GM06990 (cell line): ENCODE measurements around the gene FAM200B.

Experiments used
- DNase-seq: peaks from one replicate; pipeline ENCODE4 v3.0.0-alpha.2; 2011; ENCODE audit not compliant: insufficient read length; ENCODE audit errors: extremely low read depth
- H3K27me3 ChIP-seq: replicated peaks from 2 replicates; pipeline ENCODE4 v1.6.0; 2011; ENCODE audit warnings: low read length; ENCODE audit not compliant: control insufficient read depth, insufficient read depth
- H3K36me3 ChIP-seq: 2 replicates; pipeline ENCODE4 v1.5.1; 2011; ENCODE audit warnings: low read length; ENCODE audit not compliant: control insufficient read depth, insufficient read depth
- H3K4me3 ChIP-seq: replicated peaks from 2 replicates; pipeline ENCODE4 v1.5.1; 2011; ENCODE audit warnings: low read depth, mild to moderate bottlenecking, control low read depth, low read length
- CTCF ChIP-seq: IDR thresholded peaks from 2 replicates; pipeline ENCODE4 v1.5.1; 2011; ENCODE audit warnings: low read length, control low read depth, mild to moderate bottlenecking, inconsistent platforms; ENCODE audit not compliant: insufficient read depth, poor library complexity, severe bottlenecking

Gene FAM200B

GRCh38 chr4:15676039-15676438 lies 5.6 kb upstream of the FAM200B start:
- no peak overlapping the region for H3K4me3 ChIP-seq
- no peaks in the 10 kb centered on the region for H3K27me3 ChIP-seq
- TF ChIP-seq CTCF, result no peak
- no peak for DNase-seq
- no peaks in the 10 kb centered on the region for H3K36me3 ChIP-seq

GRCh38 chr4:15676899-15677298 lies 4.7 kb upstream of the FAM200B start:
- Histone ChIP-seq H3K27me3 (no peaks in the 10 kb centered on the region), H3K36me3 (no peaks in the 10 kb centered on the region), H3K4me3 (no peak overlapping the region)
- no peak for TF ChIP-seq CTCF
- DNase-seq, result no peak

GRCh38 chr4:15677507-15677988 lies 4.1 kb upstream of the FAM200B start:
- no peak for DNase-seq
- Histone ChIP-seq H3K36me3 (no peaks in the 10 kb centered on the region), H3K27me3 (no peaks in the 10 kb centered on the region), H3K4me3 (no peak overlapping the region)
- no peak for TF ChIP-seq CTCF

- Histone ChIP-seq H3K36me3 (no peaks in the 10 kb centered on the region), H3K27me3 (no peaks in the 10 kb centered on the region), H3K4me3 (peak overlapping the region; percentile 91)
- TF ChIP-seq CTCF, result no peak
- DNase-seq, result no peak
Observed at GRCh38 chr4:15681067-15681371, 608 bp upstream of the FAM200B start.

GRCh38 chr4:15682242-15683142 lies 865 bp downstream of the FAM200B start:
- H3K36me3 ChIP-seq, result no peaks in the 10 kb centered on the region

More at GRCh38 chr4:15682242-15683142, 865 bp downstream of the FAM200B start:
- no peak for DNase-seq
- Histone ChIP-seq H3K4me3 (peak overlapping the region; percentile 91), H3K27me3 (no peaks in the 10 kb centered on the region)
- TF ChIP-seq CTCF, result no peak
